Gastroesophageal sphincter (tissue), 4 donors: ENCODE data around the gene DNAL1. TPM values are rescaled to one million over a fixed set of nuclear protein-coding genes. Genes with fewer than 3 reads are reported as not detected.

Source experiments
- ATAC-seq: fragments of 150-250 bp; one replicate; pipeline ENCODE4 v1.9.1; 2016; ENCODE audit warnings: mild to moderate bottlenecking, moderate library complexity
- H3K27ac ChIP-seq, 4 donors: fragments of 200-600 bp; sonication (generic) in 3 of 4; 1 replicate in 3 of 4; 2 replicates in 1 of 4; pipeline ENCODE4 v1.5.1; 2016 to 2019
- H3K27me3 ChIP-seq: fragments of 200-600 bp; sonication (generic); one replicate; pipeline ENCODE4 v1.5.1; 2019
- H3K36me3 ChIP-seq, 2 donors: fragments of 200-600 bp; sonication (generic); one replicate each; pipeline ENCODE4 v1.5.1; 2019; ENCODE audit warnings: control low read depth in 1 of 2
- H3K4me1 ChIP-seq, 3 donors: fragments of 200-600 bp; sonication (generic); 1 replicate in 2 of 3; 2 replicates in 1 of 3; pipeline ENCODE4 v1.5.1; 2016 to 2019; ENCODE audit warnings: control low read depth in 2 of 3
- H3K4me3 ChIP-seq, 2 donors: fragments of 200-600 bp; sonication (generic); one replicate each; pipeline ENCODE4 v1.5.1; 2019; ENCODE audit warnings: mild to moderate bottlenecking in 1 of 2, moderate library complexity in 1 of 2
- H3K9me3 ChIP-seq, 3 donors: fragments of 200-600 bp; sonication (generic); one replicate each; pipeline ENCODE4 v1.5.1; 2017 to 2019; ENCODE audit warnings: control low read depth in 2 of 3
- EP300 ChIP-seq: sonication (generic); formaldehyde crosslinking; IDR thresholded peaks from one replicate; pipeline ENCODE4 v1.6.1; 2017; ENCODE audit warnings: antibody characterized with exemption, mild to moderate bottlenecking
- POLR2A ChIP-seq, 2 donors: fragments of 450-650 bp; IDR thresholded peaks; one replicate each; pipeline ENCODE4 v1.6.1; 2017; ENCODE audit warnings: antibody characterized with exemption in 2 of 2, mild to moderate bottlenecking in 2 of 2, moderate library complexity in 1 of 2
- POLR2AphosphoS5 ChIP-seq: sonication (generic); formaldehyde crosslinking; IDR thresholded peaks from one replicate; pipeline ENCODE4 v1.6.1; 2017; ENCODE audit warnings: antibody characterized with exemption
- WGBS, 2 donors: methylation state at CpG; one replicate each; pipeline ENCODE4 v1.1.5; 2018; ENCODE audit warnings: low coverage in 1 of 2; 5-methylcytosine and 5-hydroxymethylcytosine counted together
- total RNA-seq, 4 donors: library from RNA; depleted of rRNA; stranded (reverse); fragments of >200 nt; gene quantifications; one replicate each; pipeline ENCODE4 v1.1.0, GENCODE V29; 2016
- TF ChIP-seq, protein P1 (sequence below), 4 experiments: fragments of 200-600 bp in 2 of 4; fragments of 450-650 bp in 2 of 4; sonication (generic) in 1 of 4; IDR thresholded peaks; one replicate each; pipeline ENCODE4 v1.5.1; 2017 to 2019; ENCODE audit warnings: antibody characterized with exemption in 4 of 4, mild to moderate bottlenecking in 2 of 4, moderate library complexity in 2 of 4

The DNAL1 gene
- total RNA-seq, 4 donors from 2014 or later = 8.9 to 18.2 (median 10.4) TPM

DNA sequence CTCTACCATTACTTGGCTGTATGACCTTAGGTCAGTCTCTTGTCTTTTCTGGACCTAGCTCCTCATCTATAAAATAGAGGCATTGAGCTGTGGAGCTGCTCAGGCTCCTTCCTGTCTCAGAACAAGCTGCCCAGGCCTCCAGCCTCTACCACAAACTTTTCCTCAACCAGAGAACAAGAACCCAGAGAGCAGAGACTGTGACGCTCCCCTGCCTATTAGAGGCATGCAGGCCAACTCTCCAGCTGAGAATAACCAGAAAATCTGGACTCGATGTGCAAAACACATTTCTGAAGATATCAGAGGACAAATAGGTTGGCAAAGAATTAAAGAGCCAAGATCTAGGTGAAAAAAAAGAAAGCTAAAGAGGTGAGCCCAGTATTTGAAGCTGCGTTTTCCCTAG, 87.2 kb downstream of the DNAL1 start:
- peak overlapping the region; percentile 9 to 83 (median 72) for H3K27ac ChIP-seq

DNA sequence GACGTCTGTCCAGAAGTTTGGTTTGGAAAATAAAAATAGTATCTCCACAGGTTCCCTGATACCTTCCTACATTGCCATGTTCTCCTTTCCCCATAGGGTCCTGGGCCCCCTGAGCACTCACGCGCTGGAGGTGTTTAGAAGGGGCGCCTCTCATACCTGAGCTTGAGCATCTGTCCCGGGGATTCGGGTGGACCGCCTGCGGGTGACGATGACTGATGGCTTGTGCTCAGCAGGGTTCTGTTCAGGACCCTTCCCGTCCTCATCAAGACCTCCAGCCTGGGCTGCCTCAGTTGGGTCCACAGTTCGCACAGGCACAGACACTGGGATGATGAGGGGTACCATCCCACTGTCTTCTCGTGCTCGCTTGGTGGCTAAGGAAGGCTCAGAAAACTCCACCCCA, 92.1 kb downstream of the DNAL1 start:
- Histone ChIP-seq H3K9me3 (no peaks in the 10 kb centered on the region), H3K4me1 (peaks cover 8 to 46% (median 29%) of the 10 kb centered on the region in 3 donors), H3K4me3 (no peak overlapping the region), H3K27ac (peak overlapping the region in 3 of 4 donors; percentile 46 to 100 (median 86)), H3K36me3 (peaks cover 0 to 68% of the 10 kb centered on the region in 2 donors), H3K27me3 (no peaks in the 10 kb centered on the region)
- no peak for ATAC-seq
- 66 to 73% methylated on average over 7 to 8 of the region's 13 CpGs for WGBS, 2 donors
- TF ChIP-seq POLR2A (IDR thresholded peaks at IDR 0.05) = no peak
- TF ChIP-seq EP300 = no peak
- TF ChIP-seq POLR2AphosphoS5 = no peak
- TF ChIP-seq, protein P1, sequence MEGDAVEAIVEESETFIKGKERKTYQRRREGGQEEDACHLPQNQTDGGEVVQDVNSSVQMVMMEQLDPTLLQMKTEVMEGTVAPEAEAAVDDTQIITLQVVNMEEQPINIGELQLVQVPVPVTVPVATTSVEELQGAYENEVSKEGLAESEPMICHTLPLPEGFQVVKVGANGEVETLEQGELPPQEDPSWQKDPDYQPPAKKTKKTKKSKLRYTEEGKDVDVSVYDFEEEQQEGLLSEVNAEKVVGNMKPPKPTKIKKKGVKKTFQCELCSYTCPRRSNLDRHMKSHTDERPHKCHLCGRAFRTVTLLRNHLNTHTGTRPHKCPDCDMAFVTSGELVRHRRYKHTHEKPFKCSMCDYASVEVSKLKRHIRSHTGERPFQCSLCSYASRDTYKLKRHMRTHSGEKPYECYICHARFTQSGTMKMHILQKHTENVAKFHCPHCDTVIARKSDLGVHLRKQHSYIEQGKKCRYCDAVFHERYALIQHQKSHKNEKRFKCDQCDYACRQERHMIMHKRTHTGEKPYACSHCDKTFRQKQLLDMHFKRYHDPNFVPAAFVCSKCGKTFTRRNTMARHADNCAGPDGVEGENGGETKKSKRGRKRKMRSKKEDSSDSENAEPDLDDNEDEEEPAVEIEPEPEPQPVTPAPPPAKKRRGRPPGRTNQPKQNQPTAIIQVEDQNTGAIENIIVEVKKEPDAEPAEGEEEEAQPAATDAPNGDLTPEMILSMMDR (IDR thresholded peaks at IDR 0.05) = no peak

More for the DNA sequence above, 87.2 kb downstream of the DNAL1 start:
- Histone ChIP-seq H3K27me3 (no peaks in the 10 kb centered on the region), H3K4me3 (no peak overlapping the region), H3K9me3 (no peaks in the 10 kb centered on the region), H3K36me3 (peaks cover 0 to 76% of the 10 kb centered on the region in 2 donors), H3K4me1 (peaks cover 5 to 55% (median 13%) of the 10 kb centered on the region in 3 donors)
- TF ChIP-seq, protein P1 (IDR thresholded peaks at IDR 0.05) = no peak
- TF ChIP-seq EP300 (no peak), POLR2AphosphoS5 (no peak), POLR2A (IDR thresholded peaks at IDR 0.05) (no peak)
- WGBS, 2 donors = 52 to 69% methylated on average over 2 of the region's 3 CpGs
- ATAC-seq = no peak

DNA sequence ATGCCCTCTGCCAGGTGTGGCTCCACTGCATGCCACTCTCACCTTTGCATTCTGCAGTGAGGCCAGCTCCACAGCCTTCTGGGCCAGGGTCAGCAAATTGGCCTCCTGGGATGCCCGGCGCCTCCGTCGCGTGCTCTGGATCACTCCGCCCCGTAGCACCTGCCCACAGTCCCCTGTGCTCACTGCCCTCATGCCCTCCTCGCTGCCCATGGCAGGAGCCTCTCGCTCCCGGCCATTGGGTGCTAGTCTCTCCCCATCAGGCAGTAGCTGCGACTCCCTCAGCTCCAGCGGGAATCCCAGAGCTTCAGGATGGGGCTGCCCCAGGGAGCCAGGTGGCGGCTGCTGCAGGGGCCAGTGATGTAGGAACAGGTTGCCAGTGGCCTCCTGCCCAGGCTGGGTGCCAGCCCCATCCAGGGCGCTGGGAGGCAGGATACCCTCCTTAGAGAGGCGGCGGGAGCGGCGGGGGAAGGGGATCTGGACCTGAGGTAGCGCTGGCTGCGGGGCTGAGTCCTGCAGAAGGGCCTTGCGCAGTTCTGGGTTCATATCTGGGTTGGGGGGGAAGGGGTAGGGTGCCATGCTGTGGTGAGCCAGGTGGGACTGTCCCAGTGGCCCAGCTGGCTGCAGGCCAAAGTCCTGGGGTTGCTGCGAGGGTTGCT, 93.9 kb downstream of the DNAL1 start:
- Histone ChIP-seq H3K36me3 (peaks cover 0 to 62% of the 10 kb centered on the region in 2 donors), H3K27me3 (no peaks in the 10 kb centered on the region), H3K9me3 (no peaks in the 10 kb centered on the region), H3K27ac (peak overlapping the region in 3 of 4 donors; percentile 86 to 100 (median 89)), H3K4me1 (peaks cover 11 to 58% (median 47%) of the 10 kb centered on the region in 3 donors), H3K4me3 (no peak overlapping the region)
- no peak for TF ChIP-seq POLR2AphosphoS5
- WGBS, 2 donors = 90 to 97% methylated on average over 2 to 7 of the region's 22 CpGs
- ATAC-seq = no peak

DNA sequence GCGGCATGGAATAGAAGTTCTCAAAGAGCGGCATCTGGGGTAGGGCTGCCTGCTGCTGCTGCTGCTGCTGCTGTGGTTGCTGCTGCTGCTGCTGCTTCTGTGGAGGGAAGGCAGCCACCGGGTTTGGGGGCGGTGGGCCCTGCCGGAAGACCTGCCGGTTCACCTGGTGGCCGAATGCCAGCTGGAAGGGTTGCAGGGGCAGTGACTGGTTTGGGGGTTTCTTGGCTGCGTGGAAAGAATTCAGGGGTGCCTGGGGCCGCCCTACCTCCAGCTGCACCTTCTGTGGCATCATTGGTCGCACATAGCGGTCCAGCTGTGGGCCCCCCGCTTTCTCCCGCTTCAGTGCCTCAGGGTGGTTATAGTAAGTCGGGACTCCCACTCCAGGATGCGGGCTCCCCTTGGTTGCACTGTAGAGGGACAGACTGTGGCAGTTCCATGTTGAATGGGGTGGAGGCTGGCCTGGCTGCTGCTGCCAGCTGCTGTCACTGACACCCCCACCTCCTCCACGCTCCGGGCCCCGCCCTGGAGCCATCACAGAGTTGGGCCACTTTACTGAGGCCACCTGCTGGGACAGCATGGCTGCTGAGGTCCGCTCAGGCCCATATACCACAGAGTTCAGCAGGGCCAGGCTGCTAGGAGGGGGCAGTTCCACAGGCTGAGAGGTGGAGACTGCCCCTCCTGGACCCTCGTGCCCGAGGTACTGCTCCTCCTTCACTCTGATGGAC, 94.5 kb downstream of the DNAL1 start:
- TF ChIP-seq EP300 (no peak), POLR2AphosphoS5 (no peak)
- TF ChIP-seq, protein P1 (IDR thresholded peaks at IDR 0.05) = no peak
- Histone ChIP-seq H3K36me3 (peaks cover 0 to 55% of the 10 kb centered on the region in 2 donors), H3K27me3 (no peaks in the 10 kb centered on the region), H3K4me1 (peaks cover 11 to 65% (median 54%) of the 10 kb centered on the region in 3 donors), H3K27ac (peak overlapping the region; percentile 68 to 100 (median 88)), H3K4me3 (no peak overlapping the region), H3K9me3 (no peaks in the 10 kb centered on the region)
- WGBS, 2 donors = 75% methylated on average over 4 of the region's 21 CpGs; no CpG with 5 or more reads in 1 of the 2 donors
- no peak for ATAC-seq

DNA sequence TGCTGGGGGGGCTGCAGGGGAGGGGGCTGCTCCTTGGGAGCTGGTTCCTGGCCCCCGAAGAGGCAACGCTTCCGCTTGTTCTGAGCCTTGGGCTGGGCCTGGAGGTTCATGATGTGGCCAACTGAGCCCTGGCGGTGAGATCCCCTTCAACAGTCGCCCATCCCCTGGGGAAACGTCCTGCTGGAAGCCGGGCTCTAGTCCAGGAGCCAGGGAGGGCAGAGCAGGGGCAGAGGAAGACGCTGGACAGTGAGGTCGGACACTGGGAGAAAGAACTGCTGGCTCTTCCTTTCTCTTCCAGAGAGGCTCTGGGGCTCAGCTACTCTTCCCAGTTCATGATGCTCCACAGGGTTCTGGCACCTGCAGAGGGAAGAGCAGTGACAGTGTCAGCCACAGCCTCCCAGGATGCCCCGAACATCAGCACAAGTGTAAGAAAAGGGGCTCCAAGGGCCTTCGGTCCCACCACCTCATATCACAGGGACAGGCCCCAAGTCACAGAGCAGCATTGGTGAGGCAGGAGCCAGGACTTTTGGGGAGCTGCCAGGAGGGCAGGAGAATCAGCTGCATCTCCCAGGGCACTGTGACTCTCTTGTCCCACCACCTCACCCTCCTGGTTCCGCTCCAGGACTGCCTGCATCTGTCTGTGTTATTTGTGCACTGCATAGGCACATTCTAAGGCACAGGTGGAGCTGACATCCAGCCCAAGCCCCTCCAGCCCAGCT, 95.3 kb downstream of the DNAL1 start:
- H3K4me1 ChIP-seq = peaks cover 13 to 72% (median 61%) of the 10 kb centered on the region in 3 donors
- 62% methylated on average over 3 of the region's 12 CpGs; no CpG with 5 or more reads in 1 of the 2 donors for WGBS, 2 donors
- peaks cover 0 to 48% of the 10 kb centered on the region in 2 donors for H3K36me3 ChIP-seq
- TF ChIP-seq, protein P1 (IDR thresholded peaks at IDR 0.05) = no peak
- TF ChIP-seq POLR2AphosphoS5 (no peak), POLR2A (IDR thresholded peaks at IDR 0.05) (no peak)
- H3K27ac ChIP-seq = peak overlapping the region; percentile 68 to 100 (median 88)
- H3K27me3 ChIP-seq = no peaks in the 10 kb centered on the region
- no peaks in the 10 kb centered on the region for H3K9me3 ChIP-seq
- H3K4me3 ChIP-seq = peak overlapping the region in 1 of 2 donors; percentile 41
- ATAC-seq = no peak
